HCT116 (cell line): Measurements from ENCODE around the gene APC2. TPM values are rescaled to one million over a fixed set of nuclear protein-coding genes. Genes with fewer than 3 reads are reported as not detected.

Experiments used
- ATAC-seq: fragments of 200-7000 bp; cut with Tn5 transposase; 2 replicates; pipeline ENCODE4 v1.9.1; 2020; ENCODE audit warnings: mild to moderate bottlenecking, moderate library complexity
- BruUV-seq: library from RNA; stranded (reverse); fragments of 400-500 nt; replicated peaks from 2 replicates; lab custom pipeline; 2021; lab: Mats Ljungman, UMichigan
- CTCF ChIA-PET: fragments of 300-600 bp; sonication (Branson Sonifier 250); formaldehyde crosslinking; loops from one replicate; lab custom pipeline; 2021; ENCODE audit warnings: antibody characterized with exemption; lab: Charles Lee
- POLR2A ChIA-PET: fragments of 300-600, 350-600 bp; sonication (Branson Sonifier 250); formaldehyde crosslinking; loops from one replicate; lab custom pipeline; 2021; ENCODE audit warnings: antibody characterized with exemption; lab: Charles Lee
- RAD21 ChIA-PET, 2 experiments: fragments of 300-600 bp; sonication (Branson Sonifier 250); formaldehyde crosslinking; loops; one replicate each; lab custom pipeline; 2023; ENCODE audit warnings: low total read pairs in 2 of 2; ENCODE audit not compliant: uncharacterized antibody in 2 of 2, unreplicated experiment in 2 of 2, low non-redundant PET in 1 of 2; lab: Charles Lee
- DNase-seq: peaks from one replicate; pipeline ENCODE4 v3.0.0-alpha.2; 2010; ENCODE audit warnings: low read depth, low spot score
- H2AFZ ChIP-seq: fragments of 200-600 bp; shearing (Covaris generic), sonication (generic); 2 replicates; pipeline ENCODE4 v1.6.1; 2017; ENCODE audit warnings: low read depth, mixed run types, mixed read lengths, antibody characterized with exemption, low read length; ENCODE audit not compliant: poor library complexity, severe bottlenecking
- H3K27ac ChIP-seq: 2 replicates; pipeline ENCODE4 v1.5.1; 2012; ENCODE audit warnings: low read depth, low read length
- H3K27me3 ChIP-seq: fragments of 200-600 bp; sonication (generic); 2 replicates; pipeline ENCODE4 v1.6.1; 2016; ENCODE audit warnings: mixed run types, low read length, mixed read lengths; ENCODE audit not compliant: insufficient read depth
- H3K36me3 ChIP-seq, 2 experiments: fragments of 200-500 bp in 1 of 2; fragments of 200-600 bp in 1 of 2; sonication (Bioruptor generic) in 1 of 2; sonication (generic) in 1 of 2; 2 replicates each; pipeline versions ENCODE4 v1.5.1 to v1.6.1; 2014 to 2016; ENCODE audit warnings: low read length in 2 of 2, inconsistent platforms in 1 of 2, mixed read lengths in 1 of 2, mixed run types in 1 of 2; ENCODE audit not compliant: insufficient read depth in 2 of 2, control insufficient read depth in 1 of 2
- H3K4me1 ChIP-seq, 2 experiments: fragments of 200-600 bp in 1 of 2; sonication (generic) in 1 of 2; 2 replicates each; pipeline versions ENCODE4 v1.5.1 to v1.6.1; 2012 to 2017; ENCODE audit warnings: low read length in 2 of 2, inconsistent platforms in 1 of 2, mild to moderate bottlenecking in 1 of 2, mixed read lengths in 1 of 2, mixed run types in 1 of 2, moderate library complexity in 1 of 2; ENCODE audit not compliant: insufficient read depth in 2 of 2, control insufficient read depth in 1 of 2
- H3K4me2 ChIP-seq: fragments of 200-600 bp; sonication (generic); 2 replicates; pipeline ENCODE4 v1.6.1; 2017; ENCODE audit warnings: mixed run types, low read length, mixed read lengths
- H3K4me3 ChIP-seq, 2 experiments: fragments of 200-600 bp in 1 of 2; sonication (generic) in 1 of 2; replicated peaks in 1 of 2; 2 replicates each; pipeline ENCODE4 v1.5.1; 2011 to 2016; ENCODE audit warnings: low read length in 2 of 2, control low read depth in 1 of 2, low read depth in 1 of 2, mild to moderate bottlenecking in 1 of 2, mixed read lengths in 1 of 2, mixed run types in 1 of 2
- H3K79me2 ChIP-seq: fragments of 200-600 bp; sonication (generic); 2 replicates; pipeline ENCODE4 v1.6.1; 2017; ENCODE audit warnings: mild to moderate bottlenecking, mixed run types, low read length, moderate library complexity, mixed read lengths; ENCODE audit not compliant: insufficient read depth
- H3K9ac ChIP-seq: fragments of 200-600 bp; sonication (generic); 2 replicates; pipeline ENCODE4 v1.6.1; 2016; ENCODE audit warnings: low read length, mixed read lengths
- H3K9me2 ChIP-seq: fragments of 200-600 bp; sonication (generic), shearing (Covaris generic); 2 replicates; pipeline ENCODE4 v1.6.1; 2017; ENCODE audit warnings: mixed run types, mild to moderate bottlenecking, moderate library complexity; ENCODE audit not compliant: insufficient read depth
- H3K9me3 ChIP-seq, 2 experiments: fragments of 200-500 bp in 1 of 2; fragments of 200-600 bp in 1 of 2; sonication (Bioruptor generic) in 1 of 2; sonication (generic) in 1 of 2; 2 replicates each; pipeline ENCODE4 v1.6.1; 2014 to 2017; ENCODE audit warnings: low read length in 2 of 2, mixed read lengths in 2 of 2, inconsistent platforms in 1 of 2, low read depth in 1 of 2, mild to moderate bottlenecking in 1 of 2, mixed run types in 1 of 2, moderate library complexity in 1 of 2; ENCODE audit not compliant: control insufficient read depth in 1 of 2, insufficient read depth in 1 of 2
- H4K20me1 ChIP-seq: fragments of 200-600 bp; sonication (generic), shearing (Covaris generic); 2 replicates; pipeline ENCODE4 v1.6.1; 2017; ENCODE audit warnings: mixed run types, mild to moderate bottlenecking, moderate library complexity; ENCODE audit not compliant: insufficient read depth
- EZH2phosphoT487 ChIP-seq: fragments of 200-600 bp; IDR thresholded peaks from 2 replicates; pipeline ENCODE4 v1.6.1; 2018; ENCODE audit warnings: antibody characterized with exemption, borderline replicate concordance
- REST ChIP-seq: IDR thresholded peaks from 2 replicates; pipeline ENCODE4 v1.6.1; 2012; ENCODE audit warnings: low read depth
- ZNF274 ChIP-seq: fragments of 200-500 bp; sonication (Bioruptor generic); IDR thresholded peaks from 2 replicates; pipeline ENCODE4 v1.6.1; 2014; ENCODE audit warnings: mild to moderate bottlenecking, low read depth, low read length, inconsistent platforms
- intact Hi-C: fragments of 100-400 bp; cut with micrococcal nuclease; formaldehyde crosslinking; loops from 2 replicates; pipeline ENCODE4 v1.10.0; 2022
- total RNA-seq: library from RNA; stranded (reverse); gene quantifications from one replicate; pipeline ENCODE4 v1.2.1, GENCODE V29; 2021; ENCODE audit not compliant: unreplicated experiment

APC2 gene
- total RNA-seq, 1 experiment from 2014 or later = 1.6 TPM

- DNase-seq (no peak), ATAC-seq (no peak)
- H2AFZ ChIP-seq = no peak overlapping the region
- TF ChIP-seq ZNF274 (no peak), EZH2phosphoT487 (no peak), REST (no peak)
- H3K4me1 ChIP-seq = peaks cover 23 to 36% of the 10 kb centered on the region in 2 experiments
- H3K9me2 ChIP-seq = no peaks in the 10 kb centered on the region
- ChIA-PET CTCF (interaction anchor here (0.7 to 0.9 kb wide), 2 partner anchors 10 to 15 kb away, joined by 3 to 4 read pairs; no protein-coding TSS in a partner anchor), RAD21 (no interaction called here), POLR2A (no interaction called here)
- intact Hi-C loops = no loop called here
- H3K79me2 ChIP-seq = no peaks in the 10 kb centered on the region
- H3K4me2 ChIP-seq = no peak overlapping the region
- BruUV-seq = no TSS peak
- H3K36me3 ChIP-seq = no peaks in the 10 kb centered on the region
- H3K27ac ChIP-seq = no peak overlapping the region
- H3K27me3 ChIP-seq = no peaks in the 10 kb centered on the region; the same call in 1 of the 2 replicates
- no peak overlapping the region for H3K9ac ChIP-seq
- no peaks in the 10 kb centered on the region for H3K9me3 ChIP-seq
- no peak overlapping the region for H3K4me3 ChIP-seq
- H4K20me1 ChIP-seq = no peaks in the 10 kb centered on the region
Measured at GRCh38 chr19:1451916-1452801, 2.2 kb downstream of the APC2 start.
